GM18505 (cell line): ENCODE measurements around the gene IQCK.

ENCODE experiments used
- ATAC-seq: cut with Tn5 transposase; IDR thresholded peaks from one replicate; pipeline ENCODE4 v1.9.1; 2021; ENCODE audit not compliant: unreplicated experiment
- POLR2A ChIP-seq: IDR thresholded peaks from 4 replicates; pipeline ENCODE4 v1.6.1; 2011; ENCODE audit warnings: borderline replicate concordance; ENCODE audit not compliant: insufficient read depth, insufficient read length; ENCODE audit errors: extremely low read depth

The IQCK gene

DNA sequence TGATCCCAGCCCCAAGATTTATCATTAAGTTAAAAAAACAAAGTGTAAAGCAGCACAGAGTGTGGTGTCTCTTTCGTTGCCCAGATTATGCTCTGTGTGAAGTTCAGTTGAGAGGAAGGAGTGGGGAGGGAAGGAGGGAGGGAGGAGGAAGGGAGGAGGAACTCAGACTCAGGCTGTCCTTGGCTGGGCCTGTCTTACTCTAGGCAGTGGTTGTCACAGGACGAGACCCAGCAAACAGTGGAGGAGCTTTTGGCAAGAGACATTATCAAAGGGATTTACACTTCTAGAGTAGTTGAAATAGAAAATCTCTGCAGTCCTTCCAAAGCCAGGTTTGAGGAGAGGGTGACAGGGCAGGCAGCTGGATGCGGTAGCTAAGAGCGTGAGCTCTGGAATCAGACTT is 27.9 kb upstream of the IQCK start:
- no peak for ATAC-seq
- TF ChIP-seq POLR2A: no peak

DNA sequence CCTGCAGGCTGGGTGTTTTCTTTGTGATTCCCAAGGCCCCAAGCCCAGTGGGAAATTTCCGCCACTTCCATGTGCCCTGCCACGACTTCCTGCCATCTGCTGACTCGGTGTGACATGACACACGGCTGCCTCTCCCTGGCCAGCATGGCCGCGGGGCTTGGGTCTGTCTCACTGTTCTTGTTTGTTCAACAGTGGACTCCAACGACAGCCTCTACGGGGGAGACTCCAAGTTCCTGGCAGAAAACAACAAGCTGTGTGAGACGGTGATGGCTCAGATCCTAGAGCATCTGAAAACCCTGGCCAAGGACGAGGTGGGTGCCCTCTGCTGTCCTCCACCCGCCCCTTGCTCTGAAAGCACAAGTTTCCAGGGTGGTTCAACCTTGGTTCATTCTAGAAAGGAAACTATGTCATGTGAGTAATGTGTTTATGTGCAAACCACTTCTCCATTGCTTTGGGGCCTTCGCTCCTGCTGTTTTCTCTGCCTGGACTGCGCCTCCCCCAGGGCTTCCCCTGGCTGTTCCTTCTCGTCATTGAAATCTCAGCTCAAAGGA is 26.8 kb upstream of the IQCK start:
- no peak for ATAC-seq

DNA sequence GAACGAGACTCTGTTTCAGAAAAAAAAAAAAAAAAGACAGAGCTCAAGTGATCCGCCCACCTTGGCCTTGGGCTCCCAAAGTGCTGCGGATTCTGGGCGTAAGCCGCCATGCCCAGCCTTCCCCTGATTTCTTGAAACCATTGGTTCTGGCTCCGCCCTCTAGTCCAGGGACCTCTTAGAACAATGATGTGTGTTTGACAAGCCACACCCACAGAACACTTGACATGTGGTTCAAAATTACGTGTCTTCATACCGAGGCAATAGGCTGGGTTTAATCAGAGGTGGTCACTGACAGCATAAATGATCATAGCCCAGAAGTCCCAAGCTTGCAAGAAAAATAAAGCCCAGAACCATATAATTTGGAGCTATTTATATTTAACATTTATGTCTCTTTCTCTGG is 23.1 kb upstream of the IQCK start:
- no peak for ATAC-seq
- TF ChIP-seq POLR2A: no peak

More for the DNA sequence above, 26.8 kb upstream of the IQCK start:
- no peak for TF ChIP-seq POLR2A

DNA sequence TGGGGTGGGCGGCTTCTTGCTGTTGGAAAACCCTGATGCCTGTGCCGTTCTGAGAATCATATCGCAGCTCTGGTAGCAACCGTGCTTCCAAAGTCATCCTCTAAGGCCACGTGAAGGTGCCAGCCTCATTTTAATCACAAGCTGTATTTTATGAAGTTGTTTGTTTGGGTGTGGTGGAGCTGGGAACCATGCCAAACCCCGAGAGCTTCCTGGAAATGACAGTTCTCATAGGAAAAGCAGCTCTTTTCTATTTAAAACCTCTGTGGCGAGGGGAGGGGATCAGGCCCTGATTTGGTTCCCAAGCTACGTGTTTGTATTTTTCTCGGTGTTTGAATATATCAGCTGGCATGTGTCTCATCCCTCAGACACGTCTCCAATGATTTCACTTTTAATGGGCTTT is 21.7 kb upstream of the IQCK start:
- TF ChIP-seq POLR2A: no peak
- ATAC-seq: no peak

DNA sequence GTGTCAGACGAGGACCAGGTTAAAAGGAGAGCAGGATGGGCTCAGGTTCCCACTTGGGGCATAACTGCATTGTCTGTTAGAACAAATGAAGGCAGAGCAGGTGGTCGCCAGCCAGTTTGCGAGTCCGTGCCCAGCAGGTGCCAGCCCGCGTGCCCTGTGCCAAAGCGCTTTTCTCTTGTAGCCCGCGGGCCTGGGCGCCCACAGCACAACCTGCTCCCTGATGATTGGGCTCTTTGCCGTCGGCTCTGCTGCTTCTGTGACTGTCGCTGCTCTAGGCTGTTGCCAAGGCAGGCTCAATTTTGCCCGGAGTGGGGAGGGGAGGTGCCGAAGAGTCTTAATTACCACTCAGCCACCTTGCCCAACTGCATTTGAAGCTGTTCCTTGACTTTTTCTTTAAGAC is 21.1 kb upstream of the IQCK start:
- no peak for TF ChIP-seq POLR2A
- ATAC-seq: no peak

DNA sequence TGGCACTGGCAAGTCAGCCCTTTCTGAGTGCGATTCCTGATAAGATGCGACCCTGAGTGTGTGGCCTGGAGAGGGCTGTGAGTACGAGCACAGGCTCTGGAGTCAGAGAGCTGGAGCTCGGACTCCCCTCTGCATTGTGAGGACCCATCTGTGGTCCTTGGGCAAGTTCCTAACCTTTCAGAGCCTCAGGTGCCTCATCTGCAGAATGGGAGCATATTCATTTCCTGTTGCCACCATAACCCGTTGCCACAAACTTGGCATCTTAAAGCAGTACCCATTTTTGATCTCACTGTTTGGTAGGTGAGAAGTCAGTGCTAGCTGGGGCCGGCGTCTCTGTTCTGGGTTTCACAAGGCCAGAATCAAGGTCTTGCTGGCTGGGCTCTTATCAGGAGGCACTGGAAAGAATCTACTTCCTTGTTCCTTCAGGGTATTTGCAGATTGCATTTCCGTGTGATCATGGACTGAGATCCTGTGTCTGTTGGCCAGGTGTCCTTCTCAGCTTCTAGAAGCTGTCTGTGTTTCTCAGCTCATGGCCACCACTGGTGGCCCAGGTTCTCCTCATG is 20.2 kb upstream of the IQCK start:
- no peak for ATAC-seq
- TF ChIP-seq POLR2A: no peak

DNA sequence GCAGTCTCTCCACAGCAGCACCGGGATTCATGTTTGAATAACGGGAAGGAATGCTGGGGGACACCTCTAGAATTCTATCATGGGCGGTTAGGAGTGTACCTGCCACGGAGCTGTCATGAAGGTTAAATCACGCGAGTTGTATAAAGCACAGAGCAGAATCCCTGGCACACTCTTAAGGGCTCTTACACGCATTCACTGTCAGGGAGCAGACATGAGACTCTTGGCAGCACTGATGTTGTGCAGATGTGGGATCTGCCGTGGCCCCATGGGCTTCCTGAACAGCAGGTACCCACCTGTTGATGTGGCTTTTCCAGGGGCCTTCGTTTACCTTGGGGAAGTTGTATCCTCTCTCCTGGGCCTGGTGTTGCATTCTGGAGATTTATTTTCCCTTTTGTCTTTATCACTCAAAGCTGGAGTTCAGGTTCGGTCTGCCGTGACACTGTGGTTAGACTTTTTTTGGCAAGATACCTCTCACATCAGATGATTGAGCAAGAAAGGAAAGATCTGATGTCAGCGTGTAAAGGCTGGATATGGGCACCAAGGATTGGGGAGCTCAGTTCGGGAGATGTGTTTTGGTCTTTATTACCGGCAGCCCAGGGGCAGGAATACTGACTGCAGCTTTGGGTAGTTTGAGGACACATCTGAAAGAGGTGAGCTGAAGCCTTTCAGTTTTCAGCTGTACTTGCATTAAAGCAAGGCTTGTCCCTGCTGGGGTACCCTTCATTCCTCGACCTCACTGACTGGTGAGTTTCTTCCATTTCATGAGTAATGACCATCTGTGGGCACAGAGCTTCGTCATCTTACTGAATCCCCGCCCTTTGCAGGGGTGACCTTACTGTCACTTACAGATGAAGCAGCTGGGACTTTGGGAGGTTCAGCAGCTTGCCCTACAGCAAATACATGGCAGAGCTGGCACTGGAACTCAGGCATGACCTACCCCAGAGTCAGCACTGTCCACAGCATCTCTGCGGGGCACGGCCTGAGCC is 19.3 kb upstream of the IQCK start:
- TF ChIP-seq POLR2A: no peak
- no peak for ATAC-seq

DNA sequence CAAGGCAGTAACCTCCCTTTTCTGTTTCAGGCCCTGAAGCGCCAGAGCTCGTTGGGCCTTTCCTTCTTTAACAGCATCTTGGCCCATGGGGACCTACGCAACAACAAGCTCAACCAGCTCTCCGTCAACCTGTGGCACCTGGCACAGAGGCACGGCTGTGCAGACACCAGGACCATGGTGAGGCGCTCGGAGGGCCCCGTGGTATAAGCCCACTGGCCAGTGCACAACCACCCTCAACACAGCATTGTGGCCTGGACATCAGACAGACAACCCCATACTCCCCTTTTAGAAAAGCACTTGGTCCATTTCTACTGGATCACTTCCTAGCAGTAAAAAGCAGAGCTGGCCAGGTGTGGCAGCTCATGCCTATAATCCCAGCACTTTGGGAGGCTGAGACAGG is 18.6 kb upstream of the IQCK start:
- no peak for ATAC-seq
- TF ChIP-seq POLR2A: no peak

DNA sequence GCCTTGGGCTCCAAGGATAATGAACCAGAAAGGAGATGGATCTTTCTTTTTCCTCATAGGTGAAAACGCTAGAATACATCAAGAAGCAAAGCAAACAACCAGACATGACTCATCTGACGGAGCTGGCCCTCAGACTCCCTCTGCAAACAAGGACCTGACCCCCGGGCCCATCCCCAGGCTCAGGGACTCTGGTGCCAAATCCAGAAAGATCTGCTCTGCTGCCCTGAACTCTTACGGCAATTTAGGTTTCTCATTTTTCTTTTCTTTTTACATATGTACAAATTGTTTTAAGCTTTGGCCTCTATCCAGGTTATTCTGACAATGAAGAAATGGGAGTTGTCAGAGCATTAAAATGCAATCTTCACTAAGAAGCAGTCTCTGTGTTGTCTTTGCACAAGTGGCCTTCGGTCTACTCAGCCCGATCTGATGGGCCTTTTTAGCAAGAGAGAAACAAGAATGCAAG is 17.7 kb upstream of the IQCK start:
- ATAC-seq: no peak
- no peak for TF ChIP-seq POLR2A

DNA sequence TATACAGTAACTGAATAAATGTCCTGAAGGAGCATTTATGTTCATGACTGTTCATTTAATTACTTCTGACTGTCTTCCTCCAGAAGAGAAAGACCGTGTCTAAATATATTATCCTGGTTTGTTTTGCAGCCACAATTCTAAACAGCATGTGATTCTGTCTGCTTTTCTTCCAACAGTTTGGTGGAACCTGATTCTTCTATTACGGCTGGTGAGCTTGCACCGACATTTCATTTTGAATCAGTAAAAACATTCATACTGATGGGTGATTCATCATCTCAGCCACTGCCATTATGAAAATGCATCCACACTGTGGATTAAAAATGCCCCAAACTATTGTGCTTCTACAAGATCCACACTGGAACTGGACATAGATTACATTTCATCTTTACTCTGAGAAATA is 17.0 kb upstream of the IQCK start:
- no peak for TF ChIP-seq POLR2A
- no peak for ATAC-seq

DNA sequence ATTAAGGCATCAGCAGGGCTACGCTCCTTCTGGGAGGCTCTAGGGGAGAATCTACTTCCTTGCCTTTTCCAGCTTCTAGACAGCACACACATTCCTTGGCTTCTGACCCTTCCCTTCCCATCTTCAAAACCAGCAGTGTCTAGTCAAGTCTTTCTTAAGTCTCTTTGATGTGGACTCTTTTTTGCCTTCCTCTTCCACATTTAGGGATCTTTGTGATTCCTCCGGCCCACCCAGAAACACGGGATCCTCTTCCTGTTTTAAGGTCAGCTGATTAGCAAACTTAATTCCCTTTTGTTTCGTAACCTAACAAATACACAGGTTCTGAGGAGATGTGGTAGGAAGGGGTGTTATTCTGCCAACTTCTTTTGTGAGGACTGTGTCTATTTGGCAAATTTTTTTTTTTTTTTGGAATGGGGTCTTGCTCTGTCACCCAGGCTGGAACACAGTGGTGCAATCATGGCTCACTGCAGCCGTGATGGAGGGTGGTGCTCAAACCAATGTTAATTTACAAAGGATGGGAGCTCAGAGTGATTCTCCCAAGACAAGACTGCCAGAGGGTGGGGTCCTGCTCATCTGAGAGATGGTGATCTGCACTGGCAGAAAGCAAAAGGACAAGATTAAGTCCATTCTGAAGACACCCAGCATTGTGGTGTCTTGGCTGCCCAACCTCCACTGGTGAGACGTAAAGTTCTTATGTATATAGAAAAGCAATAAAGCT is 14.7 kb upstream of the IQCK start:
- no peak for TF ChIP-seq POLR2A
- ATAC-seq: no peak

DNA sequence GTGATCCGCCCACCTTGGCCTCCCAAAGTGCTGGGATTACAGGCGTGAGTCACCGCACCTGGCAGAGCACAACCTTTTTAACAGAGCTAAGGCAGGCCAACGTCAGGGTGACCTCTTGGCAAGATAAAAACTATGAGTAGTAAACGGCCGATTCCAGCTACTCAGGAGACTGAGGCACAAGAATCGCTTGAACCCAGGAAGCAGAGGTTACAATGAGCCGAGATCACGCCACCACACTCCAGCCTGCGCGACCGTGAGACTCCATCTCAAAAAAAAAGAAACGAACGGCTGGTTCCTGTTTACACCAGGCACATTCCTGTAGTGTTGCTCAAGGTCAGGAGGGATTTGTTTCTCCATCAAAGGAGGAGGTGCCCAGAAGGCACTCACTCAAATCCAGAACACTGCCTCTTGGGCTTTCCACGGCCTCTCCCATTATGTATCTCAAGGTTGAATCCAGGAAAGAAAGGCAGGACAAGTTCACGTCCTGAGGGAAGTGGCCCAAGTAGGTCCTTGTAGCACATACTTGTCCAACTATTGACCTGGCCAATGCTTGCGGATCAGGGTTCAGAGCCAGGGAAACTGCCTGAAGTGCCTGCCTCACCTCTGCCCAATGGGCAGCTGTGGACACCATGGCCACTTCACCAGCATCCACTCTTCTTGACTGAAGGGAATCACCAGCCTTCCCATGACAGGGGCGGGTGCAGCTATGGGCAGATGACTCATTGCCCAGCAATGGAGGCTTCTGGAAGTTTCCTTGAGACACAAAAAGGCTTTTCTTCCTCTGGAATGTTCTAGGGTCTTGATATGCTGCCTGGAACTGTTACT is 13.5 kb upstream of the IQCK start:
- no peak for ATAC-seq
- TF ChIP-seq POLR2A: no peak
